Measurements from ENCODE around the gene AFG1L. TPM values are rescaled to one million over a fixed set of nuclear protein-coding genes. Genes with fewer than 3 reads are reported as not detected.
"Not testable (repeated sequence)": the region's sequence is repeated elsewhere in the genome, so short reads cannot be mapped to it uniquely, and the experiment has no call there.

The AFG1L gene
- total RNA-seq, 2 experiments from 2014 or later = 5.3 to 6.3 TPM

DNA sequence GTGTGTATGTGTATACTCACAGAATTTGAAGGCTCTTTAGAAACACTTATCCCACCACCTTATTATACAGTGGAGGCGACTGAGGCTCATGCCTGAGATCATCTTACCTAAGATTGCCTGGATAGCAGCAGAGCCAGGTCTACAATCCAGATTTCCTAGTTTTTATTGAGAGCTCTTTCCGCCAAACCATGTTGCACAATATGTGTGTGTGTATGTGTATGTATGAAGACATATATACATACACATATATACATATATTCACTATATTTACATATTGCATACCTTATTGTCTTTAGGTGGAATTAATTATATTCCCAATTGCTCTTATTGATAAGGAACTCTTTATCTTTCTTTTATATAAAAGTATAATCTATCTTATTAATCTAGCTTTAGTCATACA is 130.6 kb downstream of the AFG1L start:
- ChIA-PET POLR2A (no interaction called here), CTCF (interaction anchor here (0.5 to 1.2 kb wide), 2 partner anchors 66 to 116 kb away, joined by 3 to 5 read pairs; no protein-coding TSS in a partner anchor)
- no peaks in the 10 kb centered on the region for H3K4me1 Mint-ChIP-seq (ENCODE audit: low read depth)
- H3K36me3 Mint-ChIP-seq = peaks cover 4% of the 10 kb centered on the region
- intact Hi-C loops (cut with micrococcal nuclease) = no loop called here
- H3K27ac Mint-ChIP-seq = no peak overlapping the region
- H3K27me3 Mint-ChIP-seq = no peaks in the 10 kb centered on the region
- H3K4me3 Mint-ChIP-seq = no peak overlapping the region
- H3K9me3 Mint-ChIP-seq = peaks cover 9% of the 10 kb centered on the region
- no peak for DNase-seq

DNA sequence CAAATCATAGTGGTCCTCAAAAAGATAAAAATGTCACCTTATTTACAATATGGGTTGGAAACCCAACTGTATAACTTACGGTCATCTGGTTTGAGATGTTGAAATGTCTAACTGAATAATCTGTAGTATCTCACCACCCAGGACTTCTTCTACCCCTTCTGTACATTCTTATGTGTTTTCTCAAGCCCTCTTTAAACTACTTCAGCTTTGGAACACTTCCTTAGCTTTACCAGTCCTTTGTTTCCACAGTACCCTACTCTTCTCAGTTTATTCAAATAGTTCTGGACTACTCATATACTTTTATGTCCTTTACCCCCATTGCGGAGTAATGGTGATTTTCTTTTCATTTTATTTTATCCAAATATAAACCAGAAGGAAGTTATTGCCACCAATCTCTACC is 137.3 kb downstream of the AFG1L start:
- CTCF ChIA-PET = no interaction called here
- no peak for DNase-seq
- Mint-ChIP-seq H3K36me3 (peaks cover 7% of the 10 kb centered on the region), H3K27me3 (peaks cover 4% of the 10 kb centered on the region), H3K4me1 (ENCODE audit: low read depth) (peaks cover 3% of the 10 kb centered on the region), H3K4me3 (no peak overlapping the region), H3K9me3 (peaks cover 9% of the 10 kb centered on the region), H3K27ac (no peak overlapping the region)
- intact Hi-C loops (cut with micrococcal nuclease) = no loop called here
- POLR2A ChIA-PET = no interaction called here

DNA sequence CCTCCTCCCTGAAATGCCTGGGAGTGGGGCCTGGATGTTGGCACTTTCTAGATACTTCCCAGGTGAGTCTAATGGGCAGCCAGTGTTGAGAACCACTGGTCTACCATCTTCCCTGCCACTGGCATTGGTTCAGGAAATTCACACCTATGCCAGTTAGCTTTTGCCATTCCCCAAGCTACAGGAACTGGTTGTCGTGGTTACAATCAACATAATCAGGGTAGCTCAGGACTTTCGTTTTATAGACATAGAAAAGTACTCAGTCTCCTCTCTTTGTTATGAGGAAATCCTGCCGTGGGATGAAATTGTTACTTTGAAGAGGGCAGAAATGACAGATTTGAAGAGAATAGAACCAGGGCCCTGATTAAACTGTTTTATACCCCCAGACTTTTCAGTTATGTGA is 137.9 kb downstream of the AFG1L start:
- peaks cover 7% of the 10 kb centered on the region for H3K36me3 Mint-ChIP-seq
- H3K27me3 Mint-ChIP-seq = peaks cover 7% of the 10 kb centered on the region
- POLR2A ChIA-PET = no interaction called here
- intact Hi-C loops (cut with micrococcal nuclease) = no loop called here
- H3K4me3 Mint-ChIP-seq = no peak overlapping the region
- H3K4me1 Mint-ChIP-seq (ENCODE audit: low read depth) = peaks cover 3% of the 10 kb centered on the region
- DNase-seq = no peak
- no peak overlapping the region for H3K27ac Mint-ChIP-seq
- CTCF ChIA-PET = no interaction called here
- peaks cover 9% of the 10 kb centered on the region for H3K9me3 Mint-ChIP-seq

DNA sequence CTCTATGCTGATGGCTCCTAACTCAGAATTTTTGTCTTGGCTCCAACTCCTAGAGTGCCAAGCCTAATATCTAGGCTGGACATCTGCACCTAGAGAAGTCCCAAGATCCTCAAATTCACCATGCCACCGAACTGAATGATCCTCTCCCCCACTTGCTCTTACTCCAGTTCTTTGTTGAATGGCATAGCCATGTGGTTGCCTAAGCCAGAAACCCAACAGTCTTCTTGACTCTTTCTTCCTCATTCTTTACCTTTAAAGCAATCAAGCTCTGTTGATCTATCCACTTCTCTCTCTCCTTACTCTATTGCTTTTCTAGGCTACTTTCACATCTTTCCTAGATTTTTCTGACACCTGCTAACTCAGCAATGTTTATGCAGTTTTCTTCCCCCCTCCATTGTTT is 139.4 kb downstream of the AFG1L start:
- H3K27me3 Mint-ChIP-seq = peaks cover 17% of the 10 kb centered on the region
- peaks cover 3% of the 10 kb centered on the region for H3K36me3 Mint-ChIP-seq
- DNase-seq = no peak
- ChIA-PET CTCF (no interaction called here), POLR2A (no interaction called here)
- H3K4me3 Mint-ChIP-seq = no peak overlapping the region
- peaks cover 3% of the 10 kb centered on the region for H3K4me1 Mint-ChIP-seq (ENCODE audit: low read depth)
- H3K27ac Mint-ChIP-seq = no peak overlapping the region
- intact Hi-C loops (cut with micrococcal nuclease) = no loop called here
- peaks cover 5% of the 10 kb centered on the region for H3K9me3 Mint-ChIP-seq

DNA sequence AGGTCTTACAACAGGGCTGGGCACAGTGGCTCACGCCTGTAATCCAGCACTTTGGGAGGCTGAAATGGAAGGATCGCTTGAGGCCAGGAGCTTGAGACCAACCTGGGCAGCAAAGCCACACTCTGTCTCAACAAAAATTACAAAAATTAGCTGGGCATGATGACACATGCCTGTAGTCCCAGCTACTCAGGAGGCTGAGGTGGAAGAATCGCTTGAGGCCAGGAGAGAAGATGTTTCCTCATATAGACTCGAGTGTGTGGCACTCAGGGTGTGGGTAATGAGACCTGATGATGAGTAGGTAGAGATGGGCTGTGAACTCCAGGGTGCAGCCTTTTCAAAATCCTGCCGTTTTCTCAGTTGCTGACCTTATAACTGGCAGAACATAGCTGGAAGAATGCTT is 140.5 kb downstream of the AFG1L start:
- ChIA-PET CTCF (interaction anchor here (0.6 kb wide), 1 partner anchor 124 kb away, joined by 3 read pairs; no protein-coding TSS in a partner anchor), POLR2A (no interaction called here)
- H3K9me3 Mint-ChIP-seq = no peaks in the 10 kb centered on the region
- H3K27ac Mint-ChIP-seq = no peak overlapping the region
- H3K4me1 Mint-ChIP-seq (ENCODE audit: low read depth) = peaks cover 3% of the 10 kb centered on the region
- peaks cover 3% of the 10 kb centered on the region for H3K36me3 Mint-ChIP-seq
- no peak overlapping the region for H3K4me3 Mint-ChIP-seq
- peaks cover 17% of the 10 kb centered on the region for H3K27me3 Mint-ChIP-seq
- intact Hi-C loops (cut with micrococcal nuclease) = no loop called here
- no peak for DNase-seq

DNA sequence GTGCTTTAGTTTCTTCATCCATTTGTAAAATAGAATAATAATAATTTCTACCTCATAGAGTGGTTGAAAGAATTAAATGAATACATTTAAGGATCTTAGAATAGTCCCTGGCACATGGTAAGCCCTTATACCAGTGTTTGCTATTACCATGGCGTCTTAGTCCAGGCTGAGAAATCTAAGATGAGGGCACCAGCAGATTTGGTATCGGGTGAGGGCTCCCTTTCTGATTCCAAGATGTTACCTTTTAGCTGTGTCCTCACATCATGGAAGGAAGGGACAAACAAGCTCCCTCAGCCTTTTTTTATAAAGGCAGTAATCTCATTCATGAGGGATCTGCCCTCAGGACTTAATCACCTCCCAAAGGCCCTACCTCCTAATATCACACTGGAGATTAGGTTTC is 141.9 kb downstream of the AFG1L start:
- Mint-ChIP-seq H3K27ac (no peak overlapping the region), H3K4me3 (no peak overlapping the region), H3K4me1 (ENCODE audit: low read depth) (peaks cover 3% of the 10 kb centered on the region), H3K27me3 (peaks cover 17% of the 10 kb centered on the region), H3K36me3 (no peaks in the 10 kb centered on the region), H3K9me3 (no peaks in the 10 kb centered on the region)
- ChIA-PET CTCF (no interaction called here), POLR2A (no interaction called here)
- no peak for DNase-seq
- intact Hi-C loops (cut with micrococcal nuclease) = no loop called here

DNA sequence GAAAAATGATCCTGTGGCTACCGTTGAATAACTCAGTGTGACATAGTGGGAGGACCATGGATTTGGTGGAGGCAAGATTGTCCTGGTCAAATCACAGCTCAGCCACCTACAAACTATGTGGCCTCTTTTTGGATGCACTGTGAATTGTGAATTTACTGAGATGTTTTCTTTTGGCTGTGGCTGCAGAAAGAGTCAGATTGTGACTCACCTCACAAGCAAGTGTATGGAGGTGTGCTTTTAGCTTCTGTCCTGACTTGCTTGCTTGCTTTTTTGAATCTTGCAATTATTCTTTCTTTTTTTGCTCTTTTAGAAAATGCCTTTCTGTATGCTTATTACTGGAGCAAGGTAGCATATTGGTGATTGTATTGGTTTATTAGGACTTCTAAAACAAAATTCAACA is 143.0 kb downstream of the AFG1L start:
- Mint-ChIP-seq H3K27me3 (peaks cover 21% of the 10 kb centered on the region), H3K36me3 (peaks cover under 1% of the 10 kb centered on the region), H3K4me1 (ENCODE audit: low read depth) (peaks cover 2% of the 10 kb centered on the region), H3K9me3 (no peaks in the 10 kb centered on the region), H3K4me3 (no peak overlapping the region), H3K27ac (no peak overlapping the region)
- ChIA-PET CTCF (no interaction called here), POLR2A (no interaction called here)
- intact Hi-C loops (cut with micrococcal nuclease) = no loop called here
- DNase-seq = no peak

DNA sequence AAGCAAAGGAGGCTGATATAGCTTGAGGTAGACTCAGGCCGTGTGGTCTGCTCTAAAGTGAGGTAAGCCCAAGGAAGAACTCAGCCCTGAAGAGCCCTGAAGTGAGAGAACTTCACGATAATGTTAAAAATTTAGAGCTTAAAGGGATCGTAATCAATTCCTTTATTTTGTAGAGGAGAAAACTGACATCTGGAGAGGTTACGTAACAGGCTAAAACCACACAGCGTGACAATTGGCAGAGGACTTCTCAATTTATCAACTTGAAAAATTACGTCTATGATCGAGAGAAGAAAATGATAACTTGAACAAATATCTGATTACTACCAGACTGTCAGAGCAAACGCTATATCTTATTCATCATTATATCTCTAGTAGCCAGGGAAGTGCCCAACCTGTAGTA is 144.1 kb downstream of the AFG1L start:
- intact Hi-C loops (cut with micrococcal nuclease) = no loop called here
- H3K27me3 Mint-ChIP-seq = peaks cover 28% of the 10 kb centered on the region
- CTCF ChIA-PET = no interaction called here

DNA sequence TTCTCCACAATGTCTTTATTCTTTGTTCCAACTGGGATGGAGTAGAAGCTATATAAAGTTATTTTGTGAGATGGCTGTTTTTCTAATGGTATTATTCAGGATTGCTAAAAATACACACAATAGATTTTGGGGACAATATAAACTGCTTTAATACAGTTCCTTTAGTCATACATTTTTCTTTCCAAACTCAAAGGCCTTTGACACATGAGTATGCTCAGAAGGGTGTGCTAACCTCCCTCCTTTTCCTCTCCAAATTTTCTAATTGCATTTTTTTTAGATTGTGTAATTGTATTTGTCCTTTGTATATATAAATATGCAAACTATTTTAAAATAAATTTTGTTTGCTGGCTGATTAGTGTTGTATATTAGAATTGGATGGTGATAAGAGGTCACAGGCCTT is 146.3 kb downstream of the AFG1L start:
- no peak for DNase-seq
- no peak overlapping the region for H3K4me3 Mint-ChIP-seq
- intact Hi-C loops (cut with micrococcal nuclease) = no loop called here
- CTCF ChIA-PET = no interaction called here
- peaks cover 28% of the 10 kb centered on the region for H3K27me3 Mint-ChIP-seq
- H3K9me3 Mint-ChIP-seq = no peaks in the 10 kb centered on the region
- peaks cover 4% of the 10 kb centered on the region for H3K36me3 Mint-ChIP-seq
- H3K27ac Mint-ChIP-seq = no peak overlapping the region
- POLR2A ChIA-PET = no interaction called here
- H3K4me1 Mint-ChIP-seq (ENCODE audit: low read depth) = peaks cover 16% of the 10 kb centered on the region

More for the DNA sequence above, 144.1 kb downstream of the AFG1L start:
- Mint-ChIP-seq H3K9me3 (no peaks in the 10 kb centered on the region), H3K4me3 (no peak overlapping the region), H3K4me1 (ENCODE audit: low read depth) (no peaks in the 10 kb centered on the region), H3K36me3 (peaks cover 4% of the 10 kb centered on the region), H3K27ac (no peak overlapping the region)
- POLR2A ChIA-PET = no interaction called here
- DNase-seq = no peak

DNA sequence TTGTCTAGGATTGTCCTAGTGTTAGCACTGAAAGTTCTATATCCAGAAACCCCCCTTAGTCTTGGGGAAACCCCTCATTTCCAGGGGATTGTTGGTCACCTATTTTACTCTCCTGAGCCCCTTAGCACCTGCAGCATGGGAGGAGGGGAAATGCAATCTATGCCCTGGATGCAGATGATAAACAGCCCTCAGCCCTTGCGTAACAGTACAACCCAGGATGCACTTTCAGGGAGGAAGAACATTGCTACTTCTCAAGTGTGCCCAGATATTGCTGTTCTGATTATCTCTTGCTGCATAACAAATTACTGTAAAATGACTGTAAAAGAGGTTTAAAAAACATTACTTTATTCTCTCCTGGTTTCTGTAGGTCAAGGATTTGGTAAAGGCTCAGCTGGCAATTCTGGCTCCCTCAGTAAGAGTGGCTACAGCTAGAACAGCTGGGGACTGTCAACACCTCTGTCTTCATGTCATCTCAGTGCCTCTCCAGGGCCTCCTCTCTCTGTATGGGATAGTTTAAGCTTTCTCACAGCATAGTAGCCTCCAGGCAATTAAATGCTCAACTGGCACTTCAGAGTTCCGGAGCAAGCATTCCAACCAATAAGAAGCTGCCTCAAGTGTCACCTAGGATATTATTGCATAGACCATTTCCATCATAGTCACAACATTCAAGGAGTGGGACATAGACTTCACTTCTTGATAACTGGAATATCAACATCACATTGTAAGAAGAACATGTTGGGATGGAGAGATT is 148.1 kb downstream of the AFG1L start:
- ChIA-PET POLR2A (interaction anchor here (0.5 kb wide), 1 partner anchor 158 kb away, joined by 3 read pairs; no protein-coding TSS in a partner anchor), CTCF (no interaction called here)
- no peak overlapping the region for H3K27ac Mint-ChIP-seq
- H3K9me3 Mint-ChIP-seq = no peaks in the 10 kb centered on the region
- peaks cover 4% of the 10 kb centered on the region for H3K36me3 Mint-ChIP-seq
- DNase-seq = no peak
- peaks cover 16% of the 10 kb centered on the region for H3K4me1 Mint-ChIP-seq (ENCODE audit: low read depth)
- peaks cover 25% of the 10 kb centered on the region for H3K27me3 Mint-ChIP-seq
- intact Hi-C loops (cut with micrococcal nuclease) = no loop called here
- H3K4me3 Mint-ChIP-seq = no peak overlapping the region

DNA sequence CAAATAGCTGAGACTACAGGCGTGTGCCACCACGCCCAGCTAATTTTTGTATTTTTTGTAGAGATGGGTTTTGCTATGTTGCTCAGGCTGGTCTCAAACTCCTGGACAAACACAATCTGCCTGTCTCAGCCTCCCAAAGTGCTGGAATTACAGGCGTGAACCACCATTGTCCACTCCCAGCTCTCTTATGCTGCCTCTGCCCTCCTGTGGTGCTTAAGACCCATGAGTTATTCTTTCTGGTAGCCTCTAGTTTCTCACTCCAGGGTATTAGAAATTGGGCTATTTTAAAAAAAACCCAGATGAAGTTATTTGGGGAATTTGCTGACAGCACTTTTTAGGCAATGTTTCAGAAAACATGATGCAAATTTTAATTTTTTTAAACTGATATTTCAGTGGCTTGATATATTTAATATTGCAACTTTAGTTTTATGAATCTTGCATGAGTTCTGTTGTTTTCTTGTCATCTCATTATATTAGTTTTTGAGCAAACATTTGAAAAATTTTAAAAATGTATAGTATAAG is 151.8 kb downstream of the AFG1L start:
- Mint-ChIP-seq H3K27me3 (peaks cover 16% of the 10 kb centered on the region), H3K4me3 (no peak overlapping the region), H3K4me1 (ENCODE audit: low read depth) (peaks cover 16% of the 10 kb centered on the region), H3K36me3 (peaks cover 6% of the 10 kb centered on the region), H3K27ac (no peak overlapping the region), H3K9me3 (no peaks in the 10 kb centered on the region)
- no peak for DNase-seq
- ChIA-PET POLR2A (no interaction called here), CTCF (no interaction called here)
- intact Hi-C loops (cut with micrococcal nuclease) = no loop called here

DNA sequence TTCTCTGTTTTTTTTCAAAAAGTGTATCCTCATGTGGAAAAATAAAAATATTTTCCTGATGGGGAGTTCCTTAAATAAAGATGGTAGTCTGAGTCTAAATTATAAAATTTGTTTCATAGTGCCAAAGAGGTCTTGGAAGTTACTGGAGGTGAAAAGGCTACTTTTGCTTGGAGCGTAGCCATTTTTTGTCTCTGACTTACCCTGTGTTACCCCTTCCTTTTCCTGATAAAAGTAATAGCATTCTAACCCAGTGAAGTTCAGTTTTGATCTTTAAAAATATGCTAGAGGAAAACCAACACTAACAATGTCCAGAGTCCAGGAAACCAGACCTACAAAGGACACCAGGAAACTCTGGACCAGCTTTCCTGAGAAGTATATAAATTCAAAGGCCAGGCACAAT is 153.6 kb downstream of the AFG1L start:
- POLR2A ChIA-PET = interaction anchor here (0.5 kb wide), 1 partner anchor 38 kb away, joined by 3 read pairs; no protein-coding TSS in a partner anchor
- Mint-ChIP-seq H3K4me1 (ENCODE audit: low read depth) (peaks cover 16% of the 10 kb centered on the region), H3K36me3 (peaks cover 2% of the 10 kb centered on the region), H3K4me3 (no peak overlapping the region), H3K9me3 (no peaks in the 10 kb centered on the region), H3K27ac (no peak overlapping the region), H3K27me3 (peaks cover 6% of the 10 kb centered on the region)
- intact Hi-C loops (cut with micrococcal nuclease) = no loop called here
- CTCF ChIA-PET = no interaction called here
- no peak for DNase-seq

DNA sequence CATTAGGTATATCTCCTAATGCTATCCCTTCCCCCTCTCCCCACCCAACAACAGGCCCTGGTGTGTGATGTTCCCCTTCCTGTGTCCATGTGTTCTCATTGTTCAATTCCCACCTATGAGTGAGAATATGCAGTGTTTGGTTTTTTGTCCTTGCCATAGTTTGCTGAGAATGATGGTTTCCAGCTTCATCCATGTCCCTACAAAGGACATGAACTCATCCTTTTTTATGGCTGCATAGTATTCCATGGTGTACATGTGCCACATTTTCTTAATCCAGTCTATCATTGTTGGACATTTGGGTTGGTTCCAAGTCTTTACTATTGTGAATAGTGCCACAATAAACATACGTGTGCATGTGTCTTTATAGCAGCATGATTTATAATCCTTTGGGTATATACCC is 154.9 kb downstream of the AFG1L start:
- POLR2A ChIA-PET; H3K27me3 Mint-ChIP-seq; H3K4me3 Mint-ChIP-seq; CTCF ChIA-PET; DNase-seq; H3K27ac Mint-ChIP-seq; H3K9me3 Mint-ChIP-seq; intact Hi-C loops (cut with micrococcal nuclease); H3K36me3 Mint-ChIP-seq: not testable (repeated sequence)
- H3K4me1 Mint-ChIP-seq (ENCODE audit: low read depth) = peaks cover 18% of the 10 kb centered on the region
